Measurements from ENCODE around the gene RNASE9.
"Not testable (repeated sequence)": the region's sequence is repeated elsewhere in the genome, so short reads cannot be mapped to it uniquely, and the experiment has no call there.

RNASE9 gene

GRCh38 chr14:20506276-20506675 lies 54.6 kb downstream of the RNASE9 start:
- WGBS (ENCODE audit: extremely low coverage, insufficient coverage, insufficient read length) = no CpG with 5 or more reads among the region's 30 CpGs
- not testable (repeated sequence) for H3K9ac ChIP-seq (ENCODE audit: low read length); H3K18ac ChIP-seq (ENCODE audit: low read length); H2AFZ ChIP-seq (ENCODE audit: insufficient read depth, low read length, poor library complexity); H4K12ac ChIP-seq (ENCODE audit: low read depth, low read length); H3K23ac ChIP-seq (ENCODE audit: low read length); DNase-seq; H4K8ac ChIP-seq (ENCODE audit: low read depth, low read length); H3K14ac ChIP-seq (ENCODE audit: low read length); H3K36me3 ChIP-seq (ENCODE audit: control insufficient read depth in 1 of 2, insufficient read depth in 2 of 2, low read length in 2 of 2); H3K79me2 ChIP-seq (ENCODE audit: control insufficient read depth, insufficient read depth, low read length, poor library complexity); H3K4me1 ChIP-seq (ENCODE audit: control insufficient read depth in 1 of 2, insufficient read depth in 2 of 2, low read length in 2 of 2); H3K4ac ChIP-seq (ENCODE audit: low read depth, low read length); H2AK5ac ChIP-seq (ENCODE audit: low read length); H3K27ac ChIP-seq (ENCODE audit: low read depth, low read length); H3K4me3 ChIP-seq (ENCODE audit: low read depth, low read length); H3K9me3 ChIP-seq (ENCODE audit: insufficient read depth, low read depth, low read length); H2BK5ac ChIP-seq (ENCODE audit: low read depth, low read length, poor library complexity); H2BK120ac ChIP-seq (ENCODE audit: insufficient read depth, low read length, poor library complexity); H3K79me1 ChIP-seq (ENCODE audit: low read length); H3K4me2 ChIP-seq (ENCODE audit: low read length); H3K27me3 ChIP-seq (ENCODE audit: insufficient read depth, low read length); H4K91ac ChIP-seq (ENCODE audit: low read depth, low read length); H2BK12ac ChIP-seq (ENCODE audit: low read length)
